CD14-positive monocyte (primary cell): ENCODE data around the gene NTRK1. TPM values are rescaled to one million over a fixed set of nuclear protein-coding genes. Genes with fewer than 3 reads are reported as not detected.

Experiments used
- DNase-seq, 3 donors: peaks; one replicate each; pipeline ENCODE4 v3.0.0-alpha.2; 2011 to 2022
- H2AFZ ChIP-seq: 2 replicates; pipeline ENCODE4 v1.6.0; 2012; ENCODE audit warnings: mild to moderate bottlenecking, low read depth, low read length, inconsistent platforms; ENCODE audit not compliant: insufficient read depth, poor library complexity, severe bottlenecking
- H3K27ac ChIP-seq, 2 donors: 1 replicate in 1 of 2; 2 replicates in 1 of 2; pipeline ENCODE4 v1.5.1; 2012 to 2013; ENCODE audit warnings: low read length in 2 of 2, control low read depth in 1 of 2, inconsistent platforms in 1 of 2, low read depth in 1 of 2, mild to moderate bottlenecking in 1 of 2
- H3K27me3 ChIP-seq, 2 donors: one replicate each; pipeline versions ENCODE4 v1.6.0 to v1.6.1; 2011 to 2013; ENCODE audit warnings: low read length in 2 of 2; ENCODE audit not compliant: control insufficient read depth in 2 of 2, insufficient read depth in 2 of 2
- H3K36me3 ChIP-seq, 2 donors: replicated peaks in 1 of 2; 1 replicate in 1 of 2; 2 replicates in 1 of 2; pipeline versions ENCODE4 v1.5.1 to v1.6.1; 2012 to 2013; ENCODE audit warnings: low read length in 2 of 2, control low read depth in 1 of 2, inconsistent platforms in 1 of 2, mild to moderate bottlenecking in 1 of 2; ENCODE audit not compliant: insufficient read depth in 2 of 2, control insufficient read depth in 1 of 2
- H3K4me1 ChIP-seq, 2 donors: 1 replicate in 1 of 2; 2 replicates in 1 of 2; pipeline versions ENCODE4 v1.5.1 to v1.6.1; 2012 to 2013; ENCODE audit warnings: low read length in 2 of 2, control low read depth in 1 of 2, inconsistent platforms in 1 of 2, mild to moderate bottlenecking in 1 of 2, moderate library complexity in 1 of 2; ENCODE audit not compliant: insufficient read depth in 2 of 2, control insufficient read depth in 1 of 2
- H3K4me2 ChIP-seq: replicated peaks from 2 replicates; pipeline ENCODE3; 2012; ENCODE audit warnings: low read length, moderate library complexity, mild to moderate bottlenecking; ENCODE audit not compliant: poor library complexity, severe bottlenecking; ENCODE audit errors: extremely low read depth
- H3K4me3 ChIP-seq, 3 experiments: fragments of 200-600 bp in 1 of 3; sonication (generic) in 1 of 3; replicated peaks in 1 of 3; 1 replicate in 2 of 3; 2 replicates in 1 of 3; pipeline ENCODE4 v1.5.1; 2011 to 2013; ENCODE audit warnings: low read length in 3 of 3, mild to moderate bottlenecking in 3 of 3, control low read depth in 2 of 3, low read depth in 2 of 3, inconsistent platforms in 1 of 3, moderate library complexity in 1 of 3
- H3K79me2 ChIP-seq: 2 replicates; pipeline ENCODE4 v1.6.0; 2012; ENCODE audit warnings: mild to moderate bottlenecking, control low read depth, inconsistent platforms, low read length, moderate library complexity; ENCODE audit not compliant: insufficient read depth
- H3K9ac ChIP-seq: 2 replicates; pipeline ENCODE4 v1.6.0; 2017; ENCODE audit warnings: low read length, mild to moderate bottlenecking; ENCODE audit not compliant: insufficient read depth, poor library complexity, severe bottlenecking
- H3K9me3 ChIP-seq, 2 donors: replicated peaks in 1 of 2; 1 replicate in 1 of 2; 2 replicates in 1 of 2; pipeline versions ENCODE4 v1.5.1 to v1.6.1; 2012 to 2013; ENCODE audit warnings: low read length in 2 of 2, control low read depth in 1 of 2; ENCODE audit not compliant: control insufficient read depth in 1 of 2, insufficient read depth in 1 of 2
- H4K20me1 ChIP-seq: 2 replicates; pipeline ENCODE4 v1.6.0; 2012; ENCODE audit warnings: mild to moderate bottlenecking, low read length, control low read depth, moderate library complexity; ENCODE audit not compliant: insufficient read depth
- H3K27ac Mint-ChIP-seq, 7 donors: one replicate each; pipeline ENCODE4 v1.8.0; 2020; ENCODE audit warnings: mild to moderate bottlenecking in 7 of 7, mixed read lengths in 7 of 7, moderate library complexity in 6 of 7, inconsistent platforms in 2 of 7
- H3K27me3 Mint-ChIP-seq, 3 donors: one replicate each; pipeline ENCODE4 v1.8.0; 2021 to 2022; ENCODE audit warnings: low read depth in 3 of 3, mild to moderate bottlenecking in 3 of 3, mixed read lengths in 3 of 3, moderate library complexity in 3 of 3, inconsistent platforms in 1 of 3
- H3K36me3 Mint-ChIP-seq, 2 donors: one replicate each; pipeline ENCODE4 v1.8.0; 2020; ENCODE audit warnings: mixed read lengths in 2 of 2, inconsistent platforms in 1 of 2, mild to moderate bottlenecking in 1 of 2
- H3K4me1 Mint-ChIP-seq: one replicate; pipeline ENCODE4 v1.8.0; 2020; ENCODE audit warnings: mild to moderate bottlenecking, mixed read lengths
- H3K4me3 Mint-ChIP-seq, 2 donors: one replicate each; pipeline ENCODE4 v1.8.0; 2020; ENCODE audit warnings: mild to moderate bottlenecking in 2 of 2, mixed read lengths in 2 of 2, moderate library complexity in 1 of 2
- H3K9me3 Mint-ChIP-seq, 7 donors: one replicate each; pipeline ENCODE4 v1.8.0; 2020 to 2022; ENCODE audit warnings: mixed read lengths in 7 of 7, mild to moderate bottlenecking in 6 of 7, moderate library complexity in 6 of 7, inconsistent platforms in 2 of 7
- WGBS: methylation state at CpG from one replicate; pipeline ENCODE4 v1.1.5; 2013; ENCODE audit warnings: missing lambda C conversion rate; ENCODE audit not compliant: insufficient coverage; 5-methylcytosine and 5-hydroxymethylcytosine counted together
- intact Hi-C, 2 donors: fragments of 100-400 bp; cut with micrococcal nuclease; formaldehyde crosslinking; loops; one replicate each; pipeline versions ENCODE4 v1.15.0 to v1.15.1; 2023
- polyA plus RNA-seq, 3 donors: library from polyadenylated mRNA; depleted of rRNA in 1 of 3; unstranded in 2 of 3; stranded (reverse) in 1 of 3; fragments of 300-500 nt in 2 of 3; fragments of >200 nt in 1 of 3; fragmentation: Illumina TruSeq in 2 of 3; gene quantifications; 1 replicate in 2 of 3; 2 replicates in 1 of 3; pipeline ENCODE4 v1.2.3, GENCODE V29; 2012 to 2021
- TF ChIP-seq, protein P1 (sequence below): fragments of 200-600 bp; IDR thresholded peaks from one replicate; pipeline ENCODE4 v1.8.0; 2022; ENCODE audit warnings: antibody characterized with exemption, mild to moderate bottlenecking

Gene NTRK1
- polyA plus RNA-seq, 3 donors = 0.03 TPM; not detected in 2

DNA sequence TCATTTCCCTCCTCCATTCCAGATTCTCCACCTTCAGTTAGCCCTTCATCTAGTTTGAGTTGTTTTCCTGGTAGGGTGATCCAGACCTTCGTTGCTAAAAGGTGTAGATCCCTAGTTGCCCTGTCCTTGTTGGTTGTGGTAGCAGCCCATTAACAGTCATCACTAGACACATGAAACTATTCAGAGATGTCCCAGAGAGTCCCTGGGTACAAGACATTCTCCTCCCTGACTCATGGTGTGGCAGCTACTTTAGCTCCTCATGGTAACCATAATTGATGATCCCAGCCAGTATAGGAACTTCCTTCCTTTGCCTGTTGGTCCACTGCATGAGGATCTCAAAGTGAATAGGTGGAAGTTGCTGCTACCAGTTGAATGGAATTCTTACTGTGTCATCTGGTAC, 38.0 kb upstream of the NTRK1 start:
- no CpG with 5 or more reads among the region's 1 CpG for WGBS
- H3K36me3 Mint-ChIP-seq = no peaks in the 10 kb centered on the region
- peaks cover 14 to 25% (median 24%) of the 10 kb centered on the region in 3 donors for H3K27me3 Mint-ChIP-seq
- Histone ChIP-seq H3K4me1 (no peaks in the 10 kb centered on the region), H3K9me3 (no peaks in the 10 kb centered on the region), H3K27ac (no peak overlapping the region), H3K4me3 (no peak overlapping the region), H3K9ac (no peak overlapping the region), H4K20me1 (no peaks in the 10 kb centered on the region), H3K27me3 (peaks cover 3 to 7% of the 10 kb centered on the region in 2 donors), H3K4me2 (no peak overlapping the region), H3K36me3 (no peaks in the 10 kb centered on the region), H3K79me2 (no peaks in the 10 kb centered on the region), H2AFZ (no peak overlapping the region)
- intact Hi-C loops = no loop called here
- no peak for DNase-seq
- no peak overlapping the region for H3K4me3 Mint-ChIP-seq
- no peaks in the 10 kb centered on the region for H3K4me1 Mint-ChIP-seq
- TF ChIP-seq, protein P1, sequence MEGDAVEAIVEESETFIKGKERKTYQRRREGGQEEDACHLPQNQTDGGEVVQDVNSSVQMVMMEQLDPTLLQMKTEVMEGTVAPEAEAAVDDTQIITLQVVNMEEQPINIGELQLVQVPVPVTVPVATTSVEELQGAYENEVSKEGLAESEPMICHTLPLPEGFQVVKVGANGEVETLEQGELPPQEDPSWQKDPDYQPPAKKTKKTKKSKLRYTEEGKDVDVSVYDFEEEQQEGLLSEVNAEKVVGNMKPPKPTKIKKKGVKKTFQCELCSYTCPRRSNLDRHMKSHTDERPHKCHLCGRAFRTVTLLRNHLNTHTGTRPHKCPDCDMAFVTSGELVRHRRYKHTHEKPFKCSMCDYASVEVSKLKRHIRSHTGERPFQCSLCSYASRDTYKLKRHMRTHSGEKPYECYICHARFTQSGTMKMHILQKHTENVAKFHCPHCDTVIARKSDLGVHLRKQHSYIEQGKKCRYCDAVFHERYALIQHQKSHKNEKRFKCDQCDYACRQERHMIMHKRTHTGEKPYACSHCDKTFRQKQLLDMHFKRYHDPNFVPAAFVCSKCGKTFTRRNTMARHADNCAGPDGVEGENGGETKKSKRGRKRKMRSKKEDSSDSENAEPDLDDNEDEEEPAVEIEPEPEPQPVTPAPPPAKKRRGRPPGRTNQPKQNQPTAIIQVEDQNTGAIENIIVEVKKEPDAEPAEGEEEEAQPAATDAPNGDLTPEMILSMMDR = no peak
- H3K9me3 Mint-ChIP-seq = peaks cover 0 to 3% (median 0%) of the 10 kb centered on the region in 7 donors
- no peak overlapping the region for H3K27ac Mint-ChIP-seq

DNA sequence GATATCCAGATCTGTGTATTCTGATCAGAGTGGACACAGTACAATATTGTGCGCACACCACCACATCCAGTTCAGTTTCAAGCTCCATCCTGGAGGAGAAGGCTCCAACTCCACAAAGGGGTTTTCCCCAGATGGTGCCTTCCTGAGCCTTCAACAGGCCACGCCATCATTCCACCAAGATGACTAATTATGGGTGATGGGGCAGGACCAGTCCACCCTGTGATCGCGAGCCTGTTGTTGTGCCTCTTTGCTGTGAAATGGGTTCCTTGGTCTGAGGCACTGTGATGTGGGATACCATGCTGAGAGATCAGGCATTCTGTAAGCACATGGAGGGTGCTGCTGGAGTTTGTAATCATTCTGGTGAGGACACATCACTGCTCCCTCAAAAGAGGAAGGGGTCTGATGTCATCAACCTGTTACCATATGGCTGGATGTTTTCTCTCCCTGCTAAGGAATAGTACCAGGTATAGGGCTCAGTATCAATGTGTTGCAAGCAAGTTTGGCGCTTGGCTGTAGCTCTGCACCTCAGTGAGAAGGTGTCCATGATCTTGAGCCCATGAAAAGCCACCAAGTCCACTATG, 37.4 kb upstream of the NTRK1 start:
- no peak overlapping the region for H3K27ac ChIP-seq
- TF ChIP-seq, protein P1 = no peak
- no peak for DNase-seq
- intact Hi-C loops = no loop called here
- H3K4me3 ChIP-seq = no peak overlapping the region
- Mint-ChIP-seq H3K4me1 (no peaks in the 10 kb centered on the region), H3K4me3 (no peak overlapping the region), H3K27ac (no peak overlapping the region), H3K9me3 (peaks cover 0 to 3% (median 0%) of the 10 kb centered on the region in 7 donors), H3K27me3 (peaks cover 14 to 26% (median 22%) of the 10 kb centered on the region in 3 donors), H3K36me3 (no peaks in the 10 kb centered on the region)
- H3K27me3 ChIP-seq = peaks cover 3 to 7% of the 10 kb centered on the region in 2 donors
- no peak overlapping the region for H3K4me2 ChIP-seq
- H2AFZ ChIP-seq = no peak overlapping the region
- 97% methylated on average over 3 of the region's 5 CpGs for WGBS
- H3K4me1 ChIP-seq = no peaks in the 10 kb centered on the region
- H3K36me3 ChIP-seq = no peaks in the 10 kb centered on the region
- no peaks in the 10 kb centered on the region for H4K20me1 ChIP-seq
- no peak overlapping the region for H3K9ac ChIP-seq
- no peaks in the 10 kb centered on the region for H3K9me3 ChIP-seq
- H3K79me2 ChIP-seq = no peaks in the 10 kb centered on the region
